D721Med (cell line): ENCODE data around the gene CPLX3.
A peak's percentile ranks its signal among the peaks of the same experiment; 100 is the strongest.
"Not testable (repeated sequence)": the region's sequence is repeated elsewhere in the genome, so short reads cannot be mapped to it uniquely, and the experiment has no call there.

Experiments
- DNase-seq: peaks from one replicate; pipeline ENCODE4 v3.0.0; 2011; ENCODE audit warnings: low spot score; ENCODE audit not compliant: insufficient read length
- FAIRE-seq: peaks from 2 replicates; lab custom pipeline; 2011; peaks lifted over from hg19 to GRCh38; lab: Jason Lieb, UNC
- TF ChIP-seq, protein P1 (sequence below): IDR thresholded peaks from 2 replicates; pipeline ENCODE4 v1.5.1; 2012; ENCODE audit warnings: mild to moderate bottlenecking, control low read depth; ENCODE audit not compliant: insufficient read depth; ENCODE audit errors: missing control alignments

CPLX3 gene

DNA sequence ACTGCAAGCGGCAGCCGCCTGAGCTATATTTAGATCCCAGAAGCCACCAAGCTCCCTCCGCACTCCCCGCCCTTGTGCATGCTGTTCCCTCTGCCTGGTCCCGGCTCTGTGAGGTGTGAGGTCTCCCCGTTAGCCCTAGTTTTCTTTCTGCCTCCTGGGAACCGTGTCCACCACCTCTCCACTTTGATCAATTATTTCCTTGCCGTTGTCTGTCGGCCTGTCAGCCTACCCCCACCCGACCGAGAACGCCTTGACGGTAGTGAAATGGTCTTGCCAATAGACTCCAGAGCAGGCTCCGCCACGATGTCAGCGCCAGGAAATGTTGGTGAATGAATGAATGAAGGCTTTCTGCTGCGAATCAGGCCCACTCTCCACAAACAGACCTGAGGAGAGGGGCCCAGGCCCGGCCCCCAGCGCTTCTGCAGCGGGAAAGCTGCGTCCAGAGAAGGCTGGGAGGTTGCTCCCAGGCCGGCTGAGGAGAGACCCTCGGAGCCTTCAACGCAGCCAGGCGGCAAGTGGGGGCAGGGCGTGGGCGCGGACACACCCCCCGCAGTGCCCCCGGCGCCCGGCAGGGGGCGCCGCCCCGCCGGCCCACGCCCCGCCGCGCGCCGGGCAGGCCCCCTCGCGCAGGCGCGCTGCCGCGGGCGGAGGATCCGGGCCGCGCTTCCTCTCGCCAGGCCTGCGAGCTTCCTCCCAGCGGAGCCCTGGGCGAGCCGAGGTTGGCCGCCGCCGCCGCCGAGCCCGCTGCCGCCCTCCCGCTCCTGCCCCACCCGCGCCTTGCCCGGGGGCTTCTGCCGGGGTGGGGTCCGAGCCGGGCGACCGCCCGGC lies 44.8 kb upstream of the CPLX3 start, which contains the start of gene CSK:
Gene CSK (plus strand): TSS at position 650 of the 828 bp plus-strand sequence. CDS start 16,218 bp downstream, outside the sequence.
- TF ChIP-seq, protein P1, sequence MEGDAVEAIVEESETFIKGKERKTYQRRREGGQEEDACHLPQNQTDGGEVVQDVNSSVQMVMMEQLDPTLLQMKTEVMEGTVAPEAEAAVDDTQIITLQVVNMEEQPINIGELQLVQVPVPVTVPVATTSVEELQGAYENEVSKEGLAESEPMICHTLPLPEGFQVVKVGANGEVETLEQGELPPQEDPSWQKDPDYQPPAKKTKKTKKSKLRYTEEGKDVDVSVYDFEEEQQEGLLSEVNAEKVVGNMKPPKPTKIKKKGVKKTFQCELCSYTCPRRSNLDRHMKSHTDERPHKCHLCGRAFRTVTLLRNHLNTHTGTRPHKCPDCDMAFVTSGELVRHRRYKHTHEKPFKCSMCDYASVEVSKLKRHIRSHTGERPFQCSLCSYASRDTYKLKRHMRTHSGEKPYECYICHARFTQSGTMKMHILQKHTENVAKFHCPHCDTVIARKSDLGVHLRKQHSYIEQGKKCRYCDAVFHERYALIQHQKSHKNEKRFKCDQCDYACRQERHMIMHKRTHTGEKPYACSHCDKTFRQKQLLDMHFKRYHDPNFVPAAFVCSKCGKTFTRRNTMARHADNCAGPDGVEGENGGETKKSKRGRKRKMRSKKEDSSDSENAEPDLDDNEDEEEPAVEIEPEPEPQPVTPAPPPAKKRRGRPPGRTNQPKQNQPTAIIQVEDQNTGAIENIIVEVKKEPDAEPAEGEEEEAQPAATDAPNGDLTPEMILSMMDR = peak; percentile 40
- FAIRE-seq (no peak), DNase-seq (peak; percentile 92)

DNA sequence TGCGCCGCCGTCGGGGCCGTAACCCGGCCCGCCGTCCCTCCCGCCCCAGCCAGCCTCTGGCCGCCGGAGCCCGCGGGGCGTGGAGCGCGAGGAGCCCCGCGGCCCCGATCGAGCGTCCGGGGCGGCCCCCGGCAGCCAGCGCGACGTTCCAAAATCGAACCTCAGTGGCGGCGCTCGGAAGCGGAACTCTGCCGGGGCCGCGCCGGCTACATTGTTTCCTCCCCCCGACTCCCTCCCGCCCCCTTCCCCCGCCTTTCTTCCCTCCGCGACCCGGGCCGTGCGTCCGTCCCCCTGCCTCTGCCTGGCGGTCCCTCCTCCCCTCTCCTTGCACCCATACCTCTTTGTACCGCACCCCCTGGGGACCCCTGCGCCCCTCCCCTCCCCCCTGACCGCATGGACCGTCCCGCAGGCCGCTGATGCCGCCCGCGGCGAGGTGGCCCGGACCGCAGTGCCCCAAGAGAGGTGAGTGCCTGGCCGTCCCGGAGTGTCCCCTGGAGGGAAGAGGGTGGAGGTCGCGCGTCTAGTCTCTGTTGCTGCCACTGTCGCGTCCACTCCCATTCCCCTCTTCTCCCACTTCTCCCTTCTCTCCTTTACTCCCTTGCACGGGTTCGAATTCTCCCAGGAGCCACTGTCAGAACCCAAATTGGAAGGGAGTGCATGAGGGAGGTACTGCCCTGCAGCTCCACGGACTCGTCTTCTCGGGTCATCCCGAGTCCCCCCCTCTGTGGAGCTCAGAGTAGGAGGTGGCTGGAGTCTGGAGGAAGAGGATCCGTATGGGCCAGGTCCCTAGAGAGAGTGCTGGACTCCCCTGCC lies 44.0 kb upstream of the CPLX3 start:
- TF ChIP-seq, protein P1 = no peak
- FAIRE-seq (no peak), DNase-seq (no peak)

DNA sequence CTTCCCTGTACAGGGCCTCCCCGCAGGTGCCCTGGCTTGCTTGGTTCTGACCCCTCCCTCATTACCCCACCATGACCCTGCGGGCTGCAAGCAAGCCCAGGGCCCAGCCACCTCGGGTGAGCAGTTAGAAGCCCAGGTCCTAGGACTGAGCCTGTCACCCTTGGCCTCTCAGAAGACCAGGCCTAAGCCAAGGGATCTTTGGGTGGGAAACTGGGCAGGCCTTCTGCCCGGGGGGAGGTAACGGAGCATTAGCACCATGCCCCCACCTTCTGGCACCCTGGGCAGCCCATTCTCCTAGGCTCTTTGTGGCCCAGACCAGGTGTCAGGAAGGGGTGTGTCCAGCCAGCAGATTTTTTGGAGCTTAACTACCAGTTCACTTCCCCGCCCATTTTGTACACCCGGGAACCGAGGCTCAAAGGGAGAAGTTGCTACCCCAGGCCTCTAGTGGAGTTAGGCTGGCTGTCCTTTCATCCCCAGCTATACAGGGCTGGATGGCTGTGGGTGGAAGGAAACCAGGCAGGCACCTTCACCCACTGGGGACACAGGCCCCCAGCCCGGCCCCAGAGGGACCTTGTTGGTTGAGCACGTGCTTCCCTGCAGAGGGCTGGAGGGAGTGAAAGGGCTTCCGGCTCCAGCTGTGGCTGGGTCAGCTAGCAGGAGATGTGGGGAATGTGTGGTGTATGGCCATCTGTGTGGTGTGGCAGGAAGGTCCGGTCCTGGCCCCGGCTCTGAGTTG lies 43.2 kb upstream of the CPLX3 start:
- DNase-seq (no peak), FAIRE-seq (no peak)
- TF ChIP-seq, protein P1 = no peak

DNA sequence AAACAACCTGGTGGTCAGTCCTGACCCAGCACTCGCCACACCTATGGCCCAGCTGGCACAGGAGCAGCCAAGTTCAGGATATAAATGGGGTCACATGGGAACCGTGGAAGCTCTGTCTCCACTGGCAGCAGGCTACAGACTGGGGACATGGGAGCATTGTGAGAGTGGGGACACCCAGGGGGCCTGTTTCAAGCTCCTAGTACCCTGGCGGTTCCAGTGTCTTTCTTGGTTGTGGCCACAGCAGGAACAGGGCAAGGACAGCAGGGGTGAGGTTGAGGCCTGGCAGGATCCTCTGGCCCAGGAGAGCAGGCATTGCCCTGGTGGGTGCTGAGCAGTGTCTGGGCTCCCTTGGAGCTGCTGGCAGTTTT lies 42.6 kb upstream of the CPLX3 start:
- DNase-seq (no peak), FAIRE-seq (no peak)
- TF ChIP-seq, protein P1 = no peak

DNA sequence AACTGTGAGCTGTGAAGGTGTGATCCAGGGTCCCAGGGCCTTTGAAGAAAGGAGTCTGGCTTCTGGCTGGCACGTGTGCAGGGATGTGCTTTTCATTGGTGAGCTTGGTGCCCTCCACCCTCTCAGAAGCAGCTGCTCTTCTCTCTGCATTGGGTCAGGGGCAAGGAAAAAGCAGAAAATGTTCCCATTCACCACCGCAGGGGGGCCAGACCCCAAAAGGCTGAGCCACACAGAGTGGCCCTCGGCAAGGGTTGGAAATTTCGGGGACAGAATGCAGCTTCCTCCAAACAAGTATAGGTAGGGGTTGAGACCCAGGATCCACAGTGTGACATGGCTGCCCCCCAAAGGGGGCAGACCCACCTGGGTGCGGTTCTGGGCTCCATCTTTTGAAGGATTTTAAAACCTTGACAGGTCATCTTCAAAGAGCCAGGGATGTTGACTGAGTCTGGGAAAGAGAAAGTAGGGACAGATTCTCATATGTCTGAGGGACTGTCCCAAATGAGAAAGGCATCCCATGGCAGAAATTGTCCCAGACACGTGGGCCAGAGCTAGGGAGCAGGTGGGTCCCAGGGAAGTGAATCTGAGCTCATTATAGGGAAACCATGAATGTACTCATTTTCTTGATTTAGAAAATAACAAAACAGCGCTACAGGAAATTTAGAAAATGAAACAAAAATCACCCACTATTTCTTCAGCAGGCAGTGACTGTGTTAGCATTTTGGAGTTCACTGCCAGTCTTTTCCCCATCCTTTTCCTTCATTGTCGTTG lies 41.8 kb upstream of the CPLX3 start:
- TF ChIP-seq, protein P1 = no peak
- FAIRE-seq (no peak), DNase-seq (no peak)

DNA sequence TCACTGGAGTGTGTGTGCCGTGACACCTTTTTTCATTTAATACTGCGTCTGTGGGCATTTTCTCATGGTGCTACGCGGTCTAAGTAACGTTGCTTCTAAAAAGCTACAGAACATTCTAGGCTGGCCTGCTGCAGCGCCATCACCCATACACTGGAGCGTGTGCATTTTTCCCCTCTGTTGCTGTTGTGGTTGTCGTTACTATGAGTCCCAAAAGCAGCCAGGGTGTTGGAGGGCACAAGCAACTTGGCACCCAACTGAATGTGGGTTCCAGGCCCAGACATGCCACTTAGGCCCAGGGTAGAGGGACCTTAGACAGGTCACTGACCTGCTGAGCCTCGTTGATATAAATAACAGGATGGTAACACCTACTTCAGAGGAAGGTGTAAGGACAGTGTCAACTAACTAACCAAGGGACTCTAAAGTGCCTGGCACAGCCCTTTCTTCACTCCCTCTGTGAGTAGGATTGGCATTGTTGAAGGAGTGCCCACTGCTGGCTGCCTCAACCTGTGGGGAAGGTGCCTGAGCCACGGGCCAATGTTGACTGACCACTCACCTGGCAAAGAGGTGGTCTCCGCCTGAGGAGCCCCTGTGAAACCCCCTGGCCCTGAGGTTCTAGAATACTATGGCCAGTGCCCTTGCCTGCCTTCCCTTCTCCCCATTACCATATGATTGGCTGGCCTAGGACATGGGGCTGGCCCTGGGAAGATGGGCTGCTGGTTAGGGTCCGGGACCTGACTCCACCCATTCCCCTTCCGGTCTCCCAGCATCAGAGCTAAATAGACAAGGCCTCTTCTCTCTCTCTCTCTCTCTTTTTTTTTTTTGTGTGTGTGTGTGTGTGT lies 41.0 kb upstream of the CPLX3 start:
- FAIRE-seq (no peak), DNase-seq (no peak)
- TF ChIP-seq, protein P1 = no peak

DNA sequence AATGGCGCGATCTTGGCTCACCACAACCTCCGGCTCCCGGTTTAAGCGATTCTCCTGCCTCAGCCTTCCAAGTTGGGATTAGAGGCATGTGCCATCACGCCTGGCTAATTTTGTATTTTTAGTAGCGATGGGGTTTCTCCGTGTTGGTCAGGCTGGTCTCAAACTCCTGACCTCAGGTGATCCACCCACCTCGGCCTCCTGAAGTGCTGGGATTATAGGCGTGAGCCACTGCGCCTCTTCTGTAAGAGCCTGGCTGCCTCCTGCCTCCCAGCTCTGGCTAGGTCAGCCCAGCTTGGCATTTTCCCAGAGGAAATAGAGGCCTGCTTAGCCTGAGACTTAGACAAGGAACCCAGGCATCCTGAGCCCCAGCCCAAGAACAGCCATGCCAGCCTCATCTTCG lies 40.3 kb upstream of the CPLX3 start:
- not testable (repeated sequence) for FAIRE-seq, DNase-seq
